K562 (cell line): Measurements from ENCODE around the gene PYGO2. TPM values are rescaled to one million over a fixed set of nuclear protein-coding genes. Genes with fewer than 3 reads are reported as not detected.

Experiments used
- CTCFL ChIP-seq: IDR thresholded peaks from 2 replicates; pipeline ENCODE4 v1.6.1; 2011; ENCODE audit warnings: borderline replicate concordance, low read depth, mild to moderate bottlenecking, moderate library complexity, low read length; ENCODE audit not compliant: insufficient read depth, poor library complexity, severe bottlenecking
- DMBX1 ChIP-seq: fragments of 250-450 bp; sonication (Bioruptor Pico); IDR thresholded peaks from 2 replicates; pipeline ENCODE4 v1.8.0; 2022; ENCODE audit warnings: inconsistent platforms, mild to moderate bottlenecking, moderate library complexity, borderline replicate concordance
- HDAC2 ChIP-seq: fragments of 450-650 bp; IDR thresholded peaks from 2 replicates; pipeline ENCODE4 v1.6.1; 2016; ENCODE audit warnings: mild to moderate bottlenecking
- HNRNPUL1 ChIP-seq: fragments of 200-400 bp; formaldehyde crosslinking; IDR thresholded peaks from 2 replicates; pipeline ENCODE4 v1.6.1; 2017; ENCODE audit warnings: low read length
- MAFF ChIP-seq: IDR thresholded peaks from 2 replicates; pipeline ENCODE4 v1.6.1; 2012; ENCODE audit warnings: low read length, improper control_type of control experiment
- MCM5 ChIP-seq: fragments of 450-650 bp; IDR thresholded peaks from 2 replicates; pipeline ENCODE4 v1.6.1; 2016; ENCODE audit warnings: low read depth
- RREB1 ChIP-seq: fragments of 250-450 bp; sonication (Bioruptor Pico); IDR thresholded peaks from 2 replicates; pipeline ENCODE4 v1.4.0; 2020
- SP2 ChIP-seq: IDR thresholded peaks from 2 replicates; pipeline ENCODE4 v1.6.1; 2011; ENCODE audit warnings: mild to moderate bottlenecking, low read depth, low read length, moderate library complexity; ENCODE audit not compliant: poor library complexity, severe bottlenecking; ENCODE audit errors: extremely low read depth
- TCF15 ChIP-seq: fragments of 250-450 bp; sonication (Bioruptor Pico); IDR thresholded peaks from 2 replicates; pipeline ENCODE4 v1.8.0; 2022; ENCODE audit warnings: moderate library complexity, mild to moderate bottlenecking, inconsistent platforms
- YY1 ChIP-seq, 3 experiments: IDR thresholded peaks; 2 replicates each; pipeline ENCODE4 v1.6.1; 2011; ENCODE audit warnings: low read length in 2 of 3, mild to moderate bottlenecking in 2 of 3, moderate library complexity in 2 of 3, borderline replicate concordance in 1 of 3, control low read depth in 1 of 3, low read depth in 1 of 3; ENCODE audit not compliant: insufficient read depth in 3 of 3, insufficient replicate concordance in 2 of 3, control insufficient read depth in 1 of 3, insufficient read length in 1 of 3; ENCODE audit errors: extremely low read depth in 1 of 3
- ZNF512 ChIP-seq: IDR thresholded peaks from 2 replicates; pipeline ENCODE4 v1.6.1; 2016; ENCODE audit warnings: missing genetic modification characterization, missing compliant biosample characterization
- polyA plus RNA-seq, 8 experiments: library from polyadenylated mRNA; depleted of rRNA in 4 of 8; stranded (reverse) in 5 of 8; unstranded in 3 of 8; fragments of >200 nt; fragmentation: Nextera tagmentation in 2 of 8; fragmentation: Illumina TruSeq in 1 of 8; extraction: Ambion mirVana in 2 of 8; extraction: Trizol in 1 of 8; gene quantifications; 2 replicates each; pipeline versions ENCODE4 v1.2.1 to v1.2.3, GENCODE V29; 2011 to 2014; ENCODE audit warnings: inconsistent platforms in 1 of 8, missing spikeins in 1 of 8
- total RNA-seq, 7 experiments: library from RNA; depleted of rRNA in 6 of 7; stranded (reverse); fragments of >200 nt in 6 of 7; fragmentation: Illumina TruSeq in 2 of 7; extraction: Trizol in 2 of 7; gene quantifications; 2 replicates each; pipeline versions ENCODE4 v1.2.1 to v1.2.3, GENCODE V29; 2011 to 2021; ENCODE audit warnings: low replicate concordance in 1 of 7
- TF ChIP-seq, protein P1 (sequence below): fragments of 250-450 bp; sonication (Bioruptor Pico); IDR thresholded peaks from 2 replicates; pipeline ENCODE4 v1.5.0; 2020; ENCODE audit warnings: mild to moderate bottlenecking
- TF ChIP-seq, protein P2 (sequence below): fragments of 450-650 bp; formaldehyde crosslinking; IDR thresholded peaks from 2 replicates; pipeline ENCODE4 v1.4.0; 2020; ENCODE audit warnings: mild to moderate bottlenecking

PYGO2 gene
- total and polyA plus RNA-seq, 9 of the 15 experiments (the other 6 are each of a cell fraction or from before 2014, with no cell fraction given) = 8.3 to 36.2 (median 18.2) TPM

GRCh38 chr1:154943649-154944400 is 17.8 kb downstream of the PYGO2 start (continued):
- TF ChIP-seq, protein P1, sequence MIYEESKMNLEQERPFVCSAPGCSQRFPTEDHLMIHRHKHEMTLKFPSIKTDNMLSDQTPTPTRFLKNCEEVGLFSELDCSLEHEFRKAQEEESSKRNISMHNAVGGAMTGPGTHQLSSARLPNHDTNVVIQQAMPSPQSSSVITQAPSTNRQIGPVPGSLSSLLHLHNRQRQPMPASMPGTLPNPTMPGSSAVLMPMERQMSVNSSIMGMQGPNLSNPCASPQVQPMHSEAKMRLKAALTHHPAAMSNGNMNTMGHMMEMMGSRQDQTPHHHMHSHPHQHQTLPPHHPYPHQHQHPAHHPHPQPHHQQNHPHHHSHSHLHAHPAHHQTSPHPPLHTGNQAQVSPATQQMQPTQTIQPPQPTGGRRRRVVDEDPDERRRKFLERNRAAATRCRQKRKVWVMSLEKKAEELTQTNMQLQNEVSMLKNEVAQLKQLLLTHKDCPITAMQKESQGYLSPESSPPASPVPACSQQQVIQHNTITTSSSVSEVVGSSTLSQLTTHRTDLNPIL (CRISPR knock-in tag) = no peak
- TF ChIP-seq, protein P2, sequence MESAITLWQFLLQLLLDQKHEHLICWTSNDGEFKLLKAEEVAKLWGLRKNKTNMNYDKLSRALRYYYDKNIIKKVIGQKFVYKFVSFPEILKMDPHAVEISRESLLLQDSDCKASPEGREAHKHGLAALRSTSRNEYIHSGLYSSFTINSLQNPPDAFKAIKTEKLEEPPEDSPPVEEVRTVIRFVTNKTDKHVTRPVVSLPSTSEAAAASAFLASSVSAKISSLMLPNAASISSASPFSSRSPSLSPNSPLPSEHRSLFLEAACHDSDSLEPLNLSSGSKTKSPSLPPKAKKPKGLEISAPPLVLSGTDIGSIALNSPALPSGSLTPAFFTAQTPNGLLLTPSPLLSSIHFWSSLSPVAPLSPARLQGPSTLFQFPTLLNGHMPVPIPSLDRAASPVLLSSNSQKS = no peak
- no peak for TF ChIP-seq DMBX1 (CRISPR knock-in tag)
- no peak for TF ChIP-seq HNRNPUL1
- no peak for TF ChIP-seq MCM5
- TF ChIP-seq YY1 (IDR thresholded peaks at IDR 0.05; ENCODE audit: borderline replicate concordance in 1 of 3, control insufficient read depth in 1 of 3, extremely low read depth in 1 of 3, insufficient read depth in 3 of 3, insufficient read length in 1 of 3, insufficient replicate concordance in 2 of 3, low read depth in 1 of 3, low read length in 2 of 3) = peak in 1 of 3 experiments; percentile 17
- peak; percentile 60 for TF ChIP-seq CTCFL
- no peak for TF ChIP-seq RREB1 (CRISPR knock-in tag)
- no peak for TF ChIP-seq ZNF512
- TF ChIP-seq SP2 = no peak
- no peak for TF ChIP-seq HDAC2
- TF ChIP-seq MAFF = no peak
- no peak for TF ChIP-seq TCF15 (CRISPR knock-in tag)
